Chondrocyte (in vitro differentiated cells): ENCODE measurements around the gene YTHDF2. TPM values are rescaled to one million over a fixed set of nuclear protein-coding genes. Genes with fewer than 3 reads are reported as not detected.
"Not testable (repeated sequence)": the region's sequence is repeated elsewhere in the genome, so short reads cannot be mapped to it uniquely, and the experiment has no call there.

Experiments
- DNase-seq: peaks from one replicate; pipeline ENCODE4 v3.0.0; 2021; ENCODE audit warnings: mixed read lengths, low spot score
- H3K27ac Mint-ChIP-seq: one replicate; pipeline ENCODE4 v1.8.0; 2021; ENCODE audit warnings: mild to moderate bottlenecking, moderate library complexity, mixed read lengths; ENCODE audit not compliant: unreplicated experiment
- H3K27me3 Mint-ChIP-seq: 2 replicates; pipeline ENCODE4 v1.8.0; 2021; ENCODE audit warnings: low read depth, mixed read lengths
- H3K36me3 Mint-ChIP-seq: 2 replicates; pipeline ENCODE4 v1.8.0; 2021; ENCODE audit warnings: low read depth, mixed read lengths
- H3K4me1 Mint-ChIP-seq: 2 replicates; pipeline ENCODE4 v1.8.0; 2021; ENCODE audit warnings: low read depth, mild to moderate bottlenecking, mixed read lengths
- H3K4me3 Mint-ChIP-seq: one replicate; pipeline ENCODE4 v1.8.0; 2021; ENCODE audit warnings: mild to moderate bottlenecking, moderate library complexity, mixed read lengths; ENCODE audit not compliant: unreplicated experiment
- H3K9me3 Mint-ChIP-seq: 2 replicates; pipeline ENCODE4 v1.8.0; 2021; ENCODE audit warnings: low read depth, mixed read lengths
- CTCF ChIP-seq: fragments of 200-600 bp; sonication (generic); IDR thresholded peaks from 2 replicates; pipeline ENCODE4 v1.5.0; 2021; ENCODE audit warnings: antibody characterized with exemption, mild to moderate bottlenecking, moderate library complexity
- total RNA-seq: library from RNA; stranded (reverse); gene quantifications from 3 replicates; pipeline ENCODE4 v1.2.1, GENCODE V29; 2021

The YTHDF2 gene
- total RNA-seq, 1 donor from 2014 or later: 68.8 TPM

GRCh38 chr1:28782011-28782410, 45.3 kb downstream of the YTHDF2 start:
- Mint-ChIP-seq H3K4me1 (peaks cover 24% of the 10 kb centered on the region), H3K4me3 (no peak overlapping the region), H3K9me3 (no peaks in the 10 kb centered on the region), H3K27me3 (no peaks in the 10 kb centered on the region), H3K27ac (no peak overlapping the region), H3K36me3 (no peaks in the 10 kb centered on the region)
- DNase-seq: no peak
- TF ChIP-seq CTCF: no peak

- H3K9me3 Mint-ChIP-seq: no peaks in the 10 kb centered on the region
- TF ChIP-seq CTCF: peak; percentile 11
- no peaks in the 10 kb centered on the region for H3K36me3 Mint-ChIP-seq
- peaks cover 24% of the 10 kb centered on the region for H3K4me1 Mint-ChIP-seq
- no peak overlapping the region for H3K27ac Mint-ChIP-seq
- no peaks in the 10 kb centered on the region for H3K27me3 Mint-ChIP-seq
- no peak overlapping the region for H3K4me3 Mint-ChIP-seq
- no peak for DNase-seq
Measured at GRCh38 chr1:28783363-28783762, 46.6 kb downstream of the YTHDF2 start.

GRCh38 chr1:28789412-28789811, 52.7 kb downstream of the YTHDF2 start:
- Mint-ChIP-seq H3K27me3 (no peaks in the 10 kb centered on the region), H3K4me3 (no peak overlapping the region), H3K9me3 (no peaks in the 10 kb centered on the region), H3K36me3 (no peaks in the 10 kb centered on the region), H3K27ac (no peak overlapping the region), H3K4me1 (peaks cover 9% of the 10 kb centered on the region)
- no peak for TF ChIP-seq CTCF
- peak; percentile 28 for DNase-seq

GRCh38 chr1:28789816-28790215, 53.1 kb downstream of the YTHDF2 start:
- Mint-ChIP-seq H3K36me3 (no peaks in the 10 kb centered on the region), H3K27ac (no peak overlapping the region), H3K4me3 (no peak overlapping the region), H3K9me3 (no peaks in the 10 kb centered on the region), H3K27me3 (no peaks in the 10 kb centered on the region), H3K4me1 (peaks cover 9% of the 10 kb centered on the region)
- no peak for DNase-seq
- TF ChIP-seq CTCF: no peak

- Mint-ChIP-seq H3K27ac (no peak overlapping the region), H3K27me3 (no peaks in the 10 kb centered on the region), H3K4me1 (peaks cover 3% of the 10 kb centered on the region), H3K36me3 (no peaks in the 10 kb centered on the region), H3K4me3 (no peak overlapping the region), H3K9me3 (no peaks in the 10 kb centered on the region)
- no peak for DNase-seq
- TF ChIP-seq CTCF: no peak
Measured at GRCh38 chr1:28790377-28791035, 53.8 kb downstream of the YTHDF2 start.

GRCh38 chr1:28791929-28792328, 55.2 kb downstream of the YTHDF2 start:
- not testable (repeated sequence) for H3K27me3 Mint-ChIP-seq, H3K9me3 Mint-ChIP-seq, H3K4me3 Mint-ChIP-seq

More at GRCh38 chr1:28791929-28792328, 55.2 kb downstream of the YTHDF2 start:
- H3K36me3 Mint-ChIP-seq, H3K4me1 Mint-ChIP-seq, DNase-seq, H3K27ac Mint-ChIP-seq: not testable (repeated sequence)
